ENCODE measurements around the gene ABCC12.

- TF ChIP-seq POLR2AphosphoS5 (IDR thresholded peaks at IDR 0.05; ENCODE audit: low read depth) (no peak), CTCF (IDR thresholded peaks at IDR 0.05; ENCODE audit: insufficient read depth, low read length) (no peak)
Measured at GRCh38 chr16:48173889-48174288, 18.1 kb upstream of the ABCC12 start.
